Left renal cortex interstitium (tissue), 4 donors: ENCODE data around the gene TSPAN16. TPM values are rescaled to one million over a fixed set of nuclear protein-coding genes. Genes with fewer than 3 reads are reported as not detected.
A peak's percentile ranks its signal among the peaks of the same experiment; 100 is the strongest.
"Not testable (repeated sequence)": the region's sequence is repeated elsewhere in the genome, so short reads cannot be mapped to it uniquely, and the experiment has no call there.

Experiments
- DNase-seq, 4 donors: peaks; one replicate each; pipeline ENCODE4 v3.0.0-alpha.2; 2013; ENCODE audit warnings: low read depth in 4 of 4, low spot score in 2 of 4, missing footprints in 1 of 4
- polyA plus RNA-seq, 4 donors: library from polyadenylated mRNA; unstranded; fragments of 120-200 nt; gene quantifications; one replicate each; pipeline ENCODE4 v1.2.1, GENCODE V29; 2013; ENCODE audit not compliant: insufficient read length in 4 of 4

Gene TSPAN16
- polyA plus RNA-seq, 4 donors: 0.09 to 0.36 TPM; not detected in 2

DNA sequence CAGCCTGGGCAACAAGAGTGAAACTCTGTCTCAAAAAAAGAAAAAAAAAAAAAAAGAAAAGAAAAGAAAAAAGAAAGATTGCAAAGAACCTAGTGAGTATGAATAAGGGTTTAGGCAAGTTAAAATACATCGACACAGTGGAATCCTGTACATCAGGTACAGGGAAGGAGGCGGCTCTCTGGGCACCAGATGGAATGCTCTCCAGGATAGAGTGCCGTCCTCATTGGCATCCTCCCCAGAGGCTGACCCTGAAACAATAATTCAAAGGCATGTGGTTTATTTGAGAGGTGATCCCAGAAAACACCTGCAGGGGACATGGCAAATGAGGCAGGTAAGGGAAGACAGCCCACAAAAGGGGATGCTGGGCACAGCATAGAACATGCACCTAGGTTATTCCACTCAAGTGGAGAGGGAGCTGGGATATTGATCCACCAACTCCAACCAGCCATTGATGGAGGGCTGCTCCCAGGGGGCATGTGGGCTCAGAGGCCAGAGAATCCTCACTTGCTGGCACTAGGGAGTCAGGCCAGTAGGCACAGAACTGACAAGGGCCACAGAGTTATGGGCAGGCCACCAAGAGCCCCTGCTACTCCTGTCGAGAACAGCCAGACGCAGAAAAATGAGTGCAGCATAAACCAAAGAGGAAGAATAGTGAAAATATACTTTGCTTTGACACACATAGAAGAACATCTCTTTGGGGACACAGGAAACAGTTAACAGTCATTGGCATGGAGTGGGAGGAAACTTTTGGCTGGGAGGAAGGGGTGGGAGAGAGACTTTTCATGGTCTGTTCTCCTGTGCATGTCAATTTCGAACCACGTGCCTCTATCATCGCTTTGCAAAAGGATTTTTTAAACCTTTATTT is 4.2 kb downstream of the TSPAN16 start:
- DNase-seq: no peak

DNA sequence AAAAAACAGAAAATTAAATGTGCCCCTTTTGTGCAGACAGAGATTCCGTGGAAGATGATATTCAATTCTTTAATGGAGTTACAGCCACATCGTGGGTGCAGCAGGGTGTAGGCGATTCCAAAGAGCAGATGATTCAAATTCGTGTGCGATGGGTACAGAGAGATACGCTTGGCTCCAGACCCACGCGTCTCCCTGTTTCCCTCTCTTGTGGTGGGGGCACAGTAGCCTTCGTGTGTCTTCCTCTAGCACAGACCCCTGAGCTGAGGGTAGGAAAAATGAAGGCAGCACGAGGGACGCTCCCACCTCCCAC is 4.8 kb downstream of the TSPAN16 start:
- DNase-seq: no peak

DNA sequence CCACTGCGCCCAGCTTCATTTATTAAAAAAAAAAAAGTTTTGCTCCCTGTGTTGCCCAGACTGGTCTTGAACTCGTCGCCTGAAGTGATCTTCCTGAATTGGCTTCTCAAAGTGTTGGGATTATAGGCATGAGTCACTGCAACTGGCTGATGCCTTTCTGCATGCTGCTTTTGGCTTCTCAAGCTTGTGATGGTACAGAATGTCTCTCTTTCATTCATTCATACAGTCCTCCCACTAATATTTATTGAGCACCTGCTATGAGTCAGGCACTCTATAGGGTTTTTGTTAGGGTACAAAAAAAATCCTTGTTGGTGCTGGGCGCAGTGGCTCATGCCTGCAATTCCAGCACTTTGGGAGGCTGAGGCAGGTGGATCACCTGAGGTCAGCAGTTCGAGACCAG is 9.0 kb downstream of the TSPAN16 start:
- DNase-seq: no peak

DNA sequence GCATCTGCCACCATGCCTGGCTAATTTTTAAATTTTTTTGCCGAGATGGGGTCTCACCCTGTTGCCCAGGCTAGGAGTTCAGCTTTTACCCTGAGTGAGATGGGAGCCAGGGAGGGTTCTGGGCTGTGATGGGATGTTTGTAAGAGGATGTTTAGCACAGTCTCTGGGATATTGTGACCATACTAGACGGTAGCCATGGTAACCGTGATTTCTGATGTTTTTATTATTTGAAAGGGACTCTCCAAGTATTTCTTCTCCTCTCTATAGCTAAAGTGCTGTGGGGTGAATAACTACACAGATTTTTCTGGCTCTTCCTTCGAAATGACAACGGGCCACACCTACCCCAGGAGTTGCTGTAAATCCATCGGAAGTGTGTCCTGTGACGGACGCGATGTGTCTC is 10.4 kb downstream of the TSPAN16 start:
- DNase-seq: no peak

DNA sequence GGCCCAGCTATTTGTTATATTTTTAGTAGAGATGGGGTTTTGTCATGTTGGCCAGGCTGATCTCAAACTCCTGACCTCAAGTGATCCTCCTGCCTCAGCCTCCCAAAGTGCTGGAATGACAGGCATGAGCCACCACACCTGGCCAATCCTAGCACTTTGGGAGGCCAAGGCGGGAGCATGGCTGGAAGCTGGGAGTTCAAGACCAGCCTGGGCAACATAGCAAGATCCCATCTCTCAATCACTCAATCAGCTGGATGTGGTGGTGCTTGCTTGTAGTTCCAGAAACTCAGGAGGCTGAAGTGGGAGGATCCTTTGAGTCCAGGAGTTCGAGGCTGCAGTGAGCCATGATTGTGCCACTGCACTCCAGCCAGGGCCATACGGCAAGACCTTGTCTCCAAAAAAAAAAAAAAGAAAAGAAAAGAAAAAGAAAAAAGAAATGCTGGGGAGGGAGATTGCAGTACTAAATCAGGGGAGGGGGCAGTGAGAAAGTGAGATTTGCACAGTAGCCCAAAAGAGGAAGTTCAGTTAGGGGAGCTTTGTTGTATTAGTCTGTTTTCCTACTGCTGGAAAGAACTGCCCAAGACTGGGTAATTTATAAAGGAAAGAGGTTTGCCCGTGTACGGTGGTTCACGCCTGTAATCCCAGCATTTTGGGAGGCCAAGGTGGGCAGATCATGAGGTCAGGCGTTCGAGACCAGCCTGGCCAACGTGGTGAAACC is 24.5 kb downstream of the TSPAN16 start:
- not testable (repeated sequence) for DNase-seq

DNA sequence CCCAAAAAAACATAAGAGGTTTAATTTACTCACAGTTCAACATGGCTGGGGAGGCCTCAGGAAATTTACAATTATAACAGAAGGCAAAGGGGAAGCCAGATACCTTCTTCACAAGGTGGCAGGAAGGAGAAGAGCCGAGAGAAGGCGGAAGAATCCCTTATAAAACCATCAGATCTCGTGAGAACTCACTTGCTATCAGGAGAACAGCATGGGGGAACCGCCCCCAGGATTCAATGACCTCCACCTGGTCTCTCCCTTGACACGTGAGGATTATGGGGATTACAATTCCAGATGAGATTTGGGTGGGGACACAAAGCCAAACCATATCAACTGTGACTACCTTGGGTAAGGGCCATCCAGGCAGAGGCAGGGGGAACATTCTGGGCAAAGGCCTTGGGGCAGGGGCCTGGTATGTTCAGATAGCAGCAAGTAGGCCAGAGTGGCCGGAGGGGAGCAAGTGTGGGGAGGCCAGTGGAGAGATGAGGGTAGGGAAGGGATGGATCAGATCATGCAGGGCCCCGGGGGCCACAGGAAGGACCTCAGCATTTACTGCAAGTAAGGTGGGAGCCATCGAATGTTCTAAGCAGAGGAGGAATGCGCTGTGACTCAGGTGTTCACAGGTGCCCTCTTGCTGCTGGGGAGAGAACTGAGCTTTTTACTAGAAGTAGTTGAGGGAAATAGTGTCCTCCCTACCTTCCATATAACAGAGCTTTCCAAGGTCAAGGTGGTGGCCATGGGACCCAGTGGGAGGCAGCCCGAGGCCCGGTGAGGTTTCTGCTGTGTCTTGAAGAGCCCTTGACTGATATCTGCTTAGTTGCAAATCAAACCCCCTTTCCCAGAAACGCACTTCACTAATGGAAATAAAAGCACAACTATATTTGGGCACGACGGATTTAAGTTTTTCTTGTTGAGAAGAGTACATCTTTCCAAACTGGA is 25.5 kb downstream of the TSPAN16 start:
- DNase-seq: no peak

DNA sequence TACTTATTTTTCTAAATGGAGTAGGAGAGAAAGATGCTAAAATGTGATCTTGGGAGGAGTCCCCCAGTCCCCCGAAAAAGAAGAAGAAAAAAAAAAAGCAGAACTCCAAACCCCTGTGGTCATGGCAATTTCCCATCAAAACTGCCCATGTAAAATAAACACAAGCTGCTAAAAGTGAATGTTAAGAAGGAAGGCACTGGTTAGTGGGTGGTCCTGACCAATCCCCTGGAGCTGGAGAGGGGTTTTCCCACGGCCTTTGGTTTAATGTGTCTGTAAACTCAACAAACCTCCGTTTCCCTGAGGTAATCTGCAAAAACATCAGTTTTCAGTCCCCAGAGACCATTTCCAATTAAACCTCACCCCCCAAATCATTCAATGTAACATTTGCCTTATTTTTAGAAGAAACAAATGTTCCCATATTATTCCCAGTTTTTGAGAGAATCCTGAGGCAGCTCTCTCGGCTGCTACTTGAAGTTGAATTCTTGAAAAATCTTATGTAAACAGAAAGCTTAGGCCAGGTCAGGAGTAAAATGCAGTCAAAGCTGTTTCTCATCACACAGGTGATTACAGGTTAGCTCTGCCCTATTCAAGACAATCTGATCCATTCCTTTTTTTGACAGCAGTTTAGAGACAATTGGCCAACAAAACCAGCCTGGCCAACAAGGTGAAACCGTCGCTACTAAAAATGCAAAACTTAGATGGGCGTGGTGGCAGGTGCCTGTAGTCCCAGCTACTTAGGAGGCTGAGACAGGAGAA is 26.5 kb downstream of the TSPAN16 start:
- DNase-seq: no peak

DNA sequence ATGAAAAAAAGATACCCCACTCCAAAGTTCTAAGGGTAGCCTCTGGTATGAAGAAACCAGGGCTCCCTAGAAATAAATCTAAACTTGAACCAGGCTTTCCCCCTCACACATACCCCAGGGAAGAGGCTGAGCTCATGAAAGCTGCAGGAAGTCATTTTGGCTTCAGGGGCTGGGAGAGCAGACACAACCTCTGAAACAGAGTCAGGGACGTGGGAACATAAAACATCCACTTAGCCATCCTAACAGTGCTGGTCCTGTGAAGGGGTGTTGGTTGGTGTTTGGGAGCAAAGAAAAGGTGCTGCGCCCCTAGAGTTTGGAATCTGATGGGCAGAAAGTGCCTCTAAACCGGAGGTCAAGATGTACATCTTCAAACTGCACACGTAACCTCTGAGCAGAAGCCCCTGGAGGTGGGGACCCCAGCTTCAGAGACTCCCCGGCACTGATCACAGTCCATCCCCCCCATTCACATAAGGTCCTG is 27.7 kb downstream of the TSPAN16 start:
- no peak for DNase-seq

DNA sequence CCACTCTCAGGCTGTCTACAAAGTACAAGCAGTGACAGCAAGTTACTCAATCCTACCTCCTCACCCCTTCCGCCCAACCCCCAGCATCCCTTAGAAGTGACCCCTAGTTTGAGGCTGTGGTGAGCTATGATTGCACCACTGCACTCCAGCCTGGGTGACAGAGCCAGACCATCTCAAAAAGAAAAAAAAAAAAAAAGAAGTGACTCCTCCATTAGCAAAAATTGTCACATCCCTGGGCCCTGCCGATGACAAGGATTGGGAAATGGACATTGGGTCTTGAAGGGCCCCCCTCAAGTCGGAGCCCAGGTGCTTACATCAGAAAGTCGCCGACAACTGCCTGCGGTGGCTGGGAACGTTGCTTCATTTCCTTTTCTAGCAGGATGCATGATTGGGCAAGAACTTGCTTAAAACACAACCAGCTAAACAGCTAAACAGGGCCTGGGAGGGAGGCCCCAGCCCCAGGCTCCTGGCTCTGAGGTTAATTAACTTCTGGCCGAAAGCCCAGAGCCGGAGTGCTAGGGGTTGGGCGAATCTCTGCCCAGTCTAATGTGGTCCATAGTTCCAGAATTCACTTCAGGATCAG is 28.2 kb downstream of the TSPAN16 start:
- DNase-seq: peak in 1 of 4 donors; percentile 70

DNA sequence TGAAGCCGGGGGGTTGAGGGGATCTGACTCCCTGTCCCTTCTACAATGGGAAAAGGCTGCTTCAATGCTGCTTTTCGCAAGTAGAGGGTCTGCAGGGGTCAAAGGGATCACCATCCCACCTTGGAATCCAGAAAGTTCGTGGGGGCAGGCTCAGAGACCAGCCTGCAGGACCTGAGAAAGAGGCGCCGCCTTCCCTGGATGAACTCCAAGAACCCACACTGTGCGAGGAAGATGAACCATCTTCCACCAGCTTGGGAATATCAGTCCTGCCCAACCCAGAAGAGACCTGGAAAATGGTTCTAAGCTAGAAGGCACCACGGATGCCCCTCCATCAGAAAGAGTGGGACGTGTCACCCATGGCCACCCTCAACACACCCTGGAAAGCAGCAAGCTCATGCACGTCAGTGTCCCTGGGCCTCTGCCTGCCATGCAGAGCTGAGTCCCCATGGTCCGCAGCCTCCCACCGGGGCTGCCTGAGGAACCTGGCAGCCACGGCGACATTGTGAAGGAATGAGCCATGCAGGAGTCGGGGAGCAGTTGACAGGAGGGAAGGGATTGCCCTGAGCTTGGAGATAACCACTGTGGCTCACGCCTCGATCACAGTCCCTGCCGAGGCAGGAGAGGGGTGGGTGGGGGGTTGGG is 28.9 kb downstream of the TSPAN16 start:
- no peak for DNase-seq

DNA sequence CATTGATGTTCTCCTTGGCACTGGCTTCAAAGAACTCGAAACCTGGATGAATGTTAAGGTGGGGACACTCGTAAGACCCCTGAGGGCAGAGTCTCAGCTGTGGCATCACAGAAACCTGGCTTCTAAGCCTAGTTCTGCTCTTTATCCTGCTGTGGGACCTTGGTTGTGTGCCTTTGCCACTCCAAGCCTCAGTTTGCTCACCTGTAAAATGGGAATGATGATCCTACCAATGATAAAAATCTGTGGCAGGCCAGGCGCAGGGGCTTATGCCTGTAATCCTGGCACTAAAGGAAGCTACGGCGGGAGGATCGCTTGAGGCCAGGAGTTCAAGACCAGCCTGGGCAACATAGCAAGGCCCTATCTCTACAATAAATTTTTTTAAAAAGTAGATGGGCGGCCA is 29.6 kb downstream of the TSPAN16 start:
- DNase-seq: no peak

DNA sequence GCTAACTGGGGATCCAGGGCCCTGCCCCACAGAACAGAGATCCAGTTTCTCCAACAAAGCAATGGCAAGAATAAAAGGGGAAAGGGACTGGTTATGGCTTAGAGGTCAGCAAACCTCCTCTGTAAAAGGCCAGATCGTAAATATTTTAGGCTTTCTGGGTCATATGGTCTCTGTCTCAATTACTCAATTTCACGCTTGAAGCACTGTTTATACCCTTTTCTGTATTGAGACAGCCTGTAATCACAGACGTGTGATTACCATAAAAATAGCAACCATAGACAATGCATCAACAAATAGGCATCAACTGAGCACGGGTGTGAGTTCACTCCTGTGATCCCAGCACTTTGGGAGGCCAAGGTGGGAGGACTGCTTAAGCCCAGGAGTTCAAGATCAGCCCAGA is 34.2 kb downstream of the TSPAN16 start:
- no peak for DNase-seq

DNA sequence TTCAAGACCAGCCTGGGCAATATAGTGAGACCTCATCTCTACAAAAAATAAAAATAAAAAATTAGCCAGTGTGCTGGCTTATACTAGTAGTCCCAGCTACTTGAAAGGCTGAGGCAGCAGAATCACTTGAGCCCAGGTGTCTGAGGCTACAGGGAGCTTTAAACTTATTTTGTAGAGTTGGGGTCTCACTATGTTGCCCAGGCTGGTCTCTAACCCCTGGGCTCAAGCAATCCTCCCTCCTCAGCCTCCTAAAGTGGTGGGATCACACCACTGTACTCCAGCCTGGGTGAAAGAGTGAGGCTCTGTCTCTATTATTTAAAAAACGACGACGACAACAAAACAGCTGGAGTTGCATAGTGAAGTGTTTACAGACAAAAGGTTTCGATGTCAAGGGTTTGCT is 35.5 kb downstream of the TSPAN16 start:
- no peak for DNase-seq

DNA sequence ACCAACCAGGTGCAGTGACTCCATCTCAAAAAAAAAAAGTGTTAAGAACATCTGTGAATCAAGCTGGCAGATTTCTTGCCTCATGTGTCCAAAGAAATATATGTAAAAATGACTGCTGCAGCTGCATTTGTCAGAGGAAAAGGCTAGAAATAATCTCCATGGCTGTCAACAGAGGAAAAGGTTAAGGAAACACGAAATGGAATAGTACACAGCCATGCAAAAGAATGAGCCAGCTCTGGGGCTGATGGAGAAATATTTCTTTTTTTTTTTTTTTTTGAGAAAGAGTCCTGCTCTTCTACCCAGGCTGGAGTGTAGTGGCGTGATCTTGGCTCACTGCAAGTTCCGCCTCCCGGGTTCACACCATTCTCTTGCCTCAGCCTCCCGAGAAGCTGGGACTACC is 36.9 kb downstream of the TSPAN16 start:
- DNase-seq: no peak

DNA sequence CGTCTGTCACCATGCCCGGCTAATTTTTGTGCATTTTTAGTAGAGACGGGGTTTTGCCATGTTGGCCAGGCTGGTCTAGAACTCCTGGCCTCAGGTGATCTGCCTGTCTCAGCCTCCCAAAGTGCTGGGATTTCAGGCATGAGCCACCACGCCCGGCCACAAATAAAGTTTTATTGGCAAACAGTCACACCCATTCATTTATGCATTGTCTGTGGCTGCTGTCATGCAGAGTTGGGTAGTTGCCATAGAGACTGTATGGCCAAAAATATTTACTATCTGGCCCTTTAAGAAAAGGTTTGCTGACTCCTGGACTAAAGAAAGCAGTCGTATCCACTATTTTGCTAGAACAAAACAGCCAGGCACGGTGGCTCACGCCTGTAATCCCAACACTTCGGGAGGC is 37.9 kb downstream of the TSPAN16 start:
- DNase-seq: not testable (repeated sequence)

DNA sequence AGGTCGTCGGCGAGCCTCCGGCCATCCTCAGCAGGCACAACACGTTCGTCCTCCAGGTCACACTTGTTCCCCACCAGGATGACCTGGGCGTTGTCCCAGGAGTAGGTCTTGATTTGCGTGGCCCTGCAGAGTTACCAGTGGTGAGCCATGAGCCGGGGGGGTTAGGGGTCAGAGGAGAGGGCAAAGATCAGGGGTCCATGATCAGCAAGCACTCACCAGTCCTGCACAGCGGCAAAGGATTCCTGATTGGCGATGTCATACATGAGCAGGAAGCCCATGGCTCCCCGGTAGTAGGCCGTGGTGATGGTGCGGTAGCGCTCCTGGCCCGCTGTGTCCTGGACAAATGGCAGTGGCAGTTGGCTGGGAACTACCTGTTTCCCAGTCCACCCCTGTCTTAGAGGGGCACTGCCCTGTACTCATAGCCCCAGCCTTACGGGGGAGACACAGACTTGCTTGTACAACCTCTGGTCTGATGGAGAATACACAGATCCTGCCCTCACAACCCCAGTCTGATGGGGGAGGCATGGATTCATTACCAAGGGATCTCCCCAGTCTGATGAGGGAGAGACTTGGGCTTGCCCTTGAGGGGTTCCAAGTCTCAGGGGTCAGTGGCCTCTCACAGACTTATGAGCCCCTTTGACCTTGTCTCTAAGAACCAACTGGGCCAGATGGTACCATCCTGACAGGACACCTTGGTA is 39.6 kb downstream of the TSPAN16 start:
- DNase-seq: no peak

DNA sequence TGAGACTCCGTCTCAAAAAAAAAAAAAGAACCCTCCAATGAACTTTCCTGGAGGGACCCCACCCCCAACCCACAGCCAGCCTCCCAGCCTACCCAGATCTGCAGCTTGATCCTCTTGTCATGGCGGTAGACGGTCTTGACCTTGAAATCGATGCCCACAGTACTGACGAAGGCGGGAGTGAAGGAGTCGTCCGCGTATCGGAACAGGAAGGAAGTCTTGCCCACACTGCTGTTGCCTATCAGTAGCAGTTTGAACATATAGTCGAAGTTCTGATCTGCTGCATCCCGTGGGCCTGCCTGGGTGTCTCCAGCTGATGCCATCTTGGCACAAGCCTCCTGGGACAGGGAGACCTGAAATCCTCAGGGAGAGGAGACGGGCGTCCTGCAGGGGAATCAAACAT is 41.1 kb downstream of the TSPAN16 start:
- DNase-seq: no peak

DNA sequence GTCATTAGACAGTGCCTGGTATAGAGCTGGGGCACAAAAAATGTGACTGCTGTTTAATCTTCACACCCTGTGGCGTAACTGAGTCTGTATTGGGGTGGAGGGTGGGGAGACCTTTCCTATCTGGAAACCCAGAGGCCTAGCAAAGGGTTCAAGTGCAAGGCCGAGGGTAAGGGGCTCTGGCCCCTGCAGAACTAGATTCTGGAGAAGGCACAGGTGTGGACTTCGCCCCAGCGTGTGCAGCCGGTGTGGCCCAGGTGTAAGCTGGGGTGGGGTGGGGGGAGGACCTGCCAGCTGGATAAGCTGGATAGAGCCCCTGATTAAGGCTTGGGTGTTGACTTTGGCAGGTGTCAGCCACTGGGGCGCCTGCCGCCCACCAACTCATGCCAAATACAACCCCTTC is 42.2 kb downstream of the TSPAN16 start:
- DNase-seq: no peak
